ENCODE measurements around the gene CLCA1. TPM values are rescaled to one million over a fixed set of nuclear protein-coding genes. Genes with fewer than 3 reads are reported as not detected.

The CLCA1 gene
- total and polyA plus RNA-seq, 8 donors: 0.05 to 0.44 (median 0.11) TPM; not detected in 5

DNA sequence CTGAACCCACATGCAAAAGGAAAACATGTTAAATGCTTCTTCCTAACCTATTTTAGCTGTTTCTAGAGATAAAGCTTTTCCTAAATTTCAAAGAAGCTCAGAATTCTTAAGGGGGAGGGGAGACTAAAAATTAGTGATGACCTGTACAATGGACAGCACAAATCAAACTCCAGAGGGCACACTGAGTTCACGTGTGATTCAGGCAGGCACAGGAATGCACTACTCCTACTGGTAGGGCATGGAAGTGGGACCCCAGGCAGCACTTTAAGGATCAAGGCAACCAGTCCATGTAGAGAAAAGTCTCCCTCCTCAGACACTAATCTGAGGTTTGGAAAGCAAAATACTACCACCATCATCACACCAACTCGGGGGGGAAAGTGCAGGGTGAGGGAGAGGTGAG lies 46.9 kb downstream of the CLCA1 start:
- DNase-seq (no peak), ATAC-seq (peak in 1 of 4 donors; percentile 38), FAIRE-seq (no peak)
- Histone ChIP-seq H3K27me3 (no peaks in the 10 kb centered on the region), H3K4me3 (no peak overlapping the region), H3K27ac (no peak overlapping the region), H3K9me3 (no peaks in the 10 kb centered on the region), H3K36me3 (no peaks in the 10 kb centered on the region), H3K4me1 (no peaks in the 10 kb centered on the region)
- 44 to 54% methylated on average over 2 of the region's 2 CpGs for WGBS, 2 donors
- TF ChIP-seq, protein P1, sequence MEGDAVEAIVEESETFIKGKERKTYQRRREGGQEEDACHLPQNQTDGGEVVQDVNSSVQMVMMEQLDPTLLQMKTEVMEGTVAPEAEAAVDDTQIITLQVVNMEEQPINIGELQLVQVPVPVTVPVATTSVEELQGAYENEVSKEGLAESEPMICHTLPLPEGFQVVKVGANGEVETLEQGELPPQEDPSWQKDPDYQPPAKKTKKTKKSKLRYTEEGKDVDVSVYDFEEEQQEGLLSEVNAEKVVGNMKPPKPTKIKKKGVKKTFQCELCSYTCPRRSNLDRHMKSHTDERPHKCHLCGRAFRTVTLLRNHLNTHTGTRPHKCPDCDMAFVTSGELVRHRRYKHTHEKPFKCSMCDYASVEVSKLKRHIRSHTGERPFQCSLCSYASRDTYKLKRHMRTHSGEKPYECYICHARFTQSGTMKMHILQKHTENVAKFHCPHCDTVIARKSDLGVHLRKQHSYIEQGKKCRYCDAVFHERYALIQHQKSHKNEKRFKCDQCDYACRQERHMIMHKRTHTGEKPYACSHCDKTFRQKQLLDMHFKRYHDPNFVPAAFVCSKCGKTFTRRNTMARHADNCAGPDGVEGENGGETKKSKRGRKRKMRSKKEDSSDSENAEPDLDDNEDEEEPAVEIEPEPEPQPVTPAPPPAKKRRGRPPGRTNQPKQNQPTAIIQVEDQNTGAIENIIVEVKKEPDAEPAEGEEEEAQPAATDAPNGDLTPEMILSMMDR (IDR thresholded peaks at IDR 0.05): peak in 1 of 4 donors; percentile 18
- intact Hi-C loops (cut with DNase I): no loop called here

DNA sequence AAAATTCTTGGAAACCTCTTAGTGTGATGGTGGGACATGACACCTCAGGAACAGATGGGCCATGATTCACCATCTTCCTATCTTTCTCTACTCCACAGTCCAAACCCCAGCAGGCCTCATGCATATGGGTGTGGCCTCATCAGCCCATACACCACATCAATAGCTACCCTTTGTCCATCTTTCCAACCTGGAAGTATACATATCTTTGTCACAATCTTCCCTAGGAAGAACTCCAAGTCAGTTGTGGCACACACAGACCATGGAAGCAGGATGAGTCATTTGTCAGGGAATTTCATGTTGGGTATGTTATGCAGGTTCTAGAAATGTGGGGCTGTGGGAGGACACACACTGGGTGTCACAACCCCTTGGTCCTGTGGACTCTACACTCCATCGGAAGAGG lies 47.6 kb downstream of the CLCA1 start:
- no peaks in the 10 kb centered on the region for H3K27me3 ChIP-seq
- TF ChIP-seq, protein P1 (IDR thresholded peaks at IDR 0.05): no peak
- no peaks in the 10 kb centered on the region for H3K36me3 ChIP-seq
- intact Hi-C loops (cut with DNase I): no loop called here
- no peak for ATAC-seq
- no peak overlapping the region for H3K27ac ChIP-seq
- no peak for FAIRE-seq
- no peak for DNase-seq
- no peaks in the 10 kb centered on the region for H3K9me3 ChIP-seq
- no peaks in the 10 kb centered on the region for H3K4me1 ChIP-seq
- H3K4me3 ChIP-seq: no peak overlapping the region
- 83 to 96% methylated on average over 1 of the region's 1 CpG for WGBS, 2 donors

DNA sequence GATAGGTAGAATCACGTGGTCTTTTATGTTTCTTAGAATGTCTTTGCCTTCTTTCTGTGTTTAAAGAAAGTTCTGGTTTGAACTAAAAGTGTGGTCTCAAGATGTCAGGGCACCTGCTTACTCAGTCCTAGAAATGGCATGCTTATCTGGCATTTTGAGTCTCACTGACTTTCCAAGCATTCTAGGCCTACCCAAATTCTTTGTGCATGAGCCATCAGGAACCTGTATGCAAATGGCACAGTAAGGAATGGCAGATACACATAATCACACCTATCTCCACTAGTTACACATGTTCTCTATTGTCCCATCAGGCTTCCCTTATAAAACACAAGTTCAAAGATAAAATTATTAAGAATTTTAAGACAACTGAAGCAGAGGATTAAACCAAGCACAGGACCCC lies 48.6 kb downstream of the CLCA1 start:
- WGBS, 2 donors: 42 to 71% methylated on average over 1 of the region's 1 CpG
- FAIRE-seq (no peak), ATAC-seq (peak in 2 of 4 donors; percentile 60 to 65), DNase-seq (no peak)
- Histone ChIP-seq H3K27ac (no peak overlapping the region), H3K36me3 (no peaks in the 10 kb centered on the region), H3K9me3 (no peaks in the 10 kb centered on the region), H3K4me1 (no peaks in the 10 kb centered on the region), H3K4me3 (no peak overlapping the region), H3K27me3 (no peaks in the 10 kb centered on the region)
- intact Hi-C loops (cut with DNase I): no loop called here
- TF ChIP-seq, protein P1 (IDR thresholded peaks at IDR 0.05): no peak

DNA sequence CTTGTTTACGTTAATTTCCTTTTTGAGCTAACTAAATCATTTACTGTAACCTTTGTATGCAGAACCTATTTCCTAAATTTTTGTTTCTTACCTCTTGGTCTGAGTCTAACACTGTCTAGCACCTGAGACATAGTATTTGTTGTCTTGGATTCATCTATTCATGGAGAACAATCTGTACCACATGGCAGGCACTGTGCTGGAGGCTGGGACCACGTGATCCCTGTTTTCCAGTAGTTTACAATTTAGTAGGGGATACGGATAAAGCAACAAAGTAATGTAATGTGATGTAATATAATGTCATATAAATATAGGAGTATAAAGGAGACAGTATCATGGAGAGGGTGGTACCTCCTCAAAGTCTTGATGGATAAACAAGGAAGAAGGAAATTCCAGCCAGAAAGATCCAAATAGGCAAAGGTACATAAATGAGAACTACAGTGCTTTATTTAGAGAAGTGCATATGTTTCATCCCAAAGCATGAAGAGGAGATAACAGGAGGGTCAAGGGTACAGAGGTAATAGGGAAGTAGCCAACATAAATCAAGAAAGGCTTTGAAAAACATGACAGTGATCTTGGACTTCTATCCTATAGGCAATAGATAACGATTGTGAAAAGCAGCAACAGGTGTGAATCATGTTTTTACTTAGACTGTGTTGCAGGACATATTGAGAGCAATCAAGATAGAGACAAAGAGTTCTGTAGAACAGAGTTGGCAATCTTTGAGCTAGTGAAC lies 52.2 kb downstream of the CLCA1 start:
- DNase-seq (no peak), ATAC-seq (no peak), FAIRE-seq (no peak)
- H3K4me1 ChIP-seq: no peaks in the 10 kb centered on the region
- no peaks in the 10 kb centered on the region for H3K36me3 ChIP-seq
- H3K27me3 ChIP-seq: no peaks in the 10 kb centered on the region
- H3K27ac ChIP-seq: no peak overlapping the region
- intact Hi-C loops (cut with DNase I): no loop called here
- TF ChIP-seq, protein P1 (IDR thresholded peaks at IDR 0.05): no peak
- H3K9me3 ChIP-seq: no peaks in the 10 kb centered on the region
- H3K4me3 ChIP-seq: no peak overlapping the region
- WGBS, 2 donors: 64 to 75% methylated on average over 4 of the region's 4 CpGs

DNA sequence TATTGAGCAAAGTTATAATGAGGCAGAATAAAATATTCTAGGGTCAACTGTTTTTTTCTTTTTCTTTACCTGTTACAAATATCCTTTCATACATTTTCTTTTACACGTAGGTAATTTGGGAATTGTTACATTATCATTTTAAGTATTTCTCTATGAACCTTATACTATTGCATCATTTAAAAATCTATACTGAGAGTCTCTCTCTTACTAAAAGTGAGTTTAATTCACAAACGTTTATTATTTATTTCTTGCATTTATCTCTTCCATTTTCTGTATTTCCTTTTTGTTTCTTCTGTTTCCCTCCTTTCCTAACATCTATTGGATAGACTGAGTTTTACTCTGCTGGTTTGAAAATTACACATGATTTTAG lies 52.8 kb downstream of the CLCA1 start:
- no peaks in the 10 kb centered on the region for H3K9me3 ChIP-seq
- H3K27me3 ChIP-seq: no peaks in the 10 kb centered on the region
- no peak overlapping the region for H3K27ac ChIP-seq
- H3K4me1 ChIP-seq: no peaks in the 10 kb centered on the region
- intact Hi-C loops (cut with DNase I): no loop called here
- peak; percentile 47 for FAIRE-seq
- TF ChIP-seq, protein P1 (IDR thresholded peaks at IDR 0.05): no peak
- no peak for ATAC-seq
- WGBS, 2 donors: 38 to 53% methylated on average over 2 of the region's 2 CpGs
- H3K4me3 ChIP-seq: no peak overlapping the region
- H3K36me3 ChIP-seq: no peaks in the 10 kb centered on the region
- DNase-seq: no peak

All from pancreas (tissue), 10 donors.